IMR-90 (cell line): ENCODE results near the gene A4GALT.

Experiments used
- BHLHE40 ChIP-seq: fragments of 150-350 bp; IDR thresholded peaks from 2 replicates; pipeline ENCODE4 v1.6.1; 2016; ENCODE audit warnings: mild to moderate bottlenecking, low read depth, low read length
- CEBPB ChIP-seq: IDR thresholded peaks from 2 replicates; pipeline ENCODE4 v1.6.1; 2012; ENCODE audit warnings: low read depth, low read length, improper control_type of control experiment
- CTCF ChIP-seq: conservative IDR thresholded peaks from 2 replicates; pipeline ENCODE4 v1.5.1; 2012; ENCODE audit warnings: mild to moderate bottlenecking, low read depth, low read length, improper control_type of control experiment
- ELK1 ChIP-seq: fragments of 150-350 bp; IDR thresholded peaks from 2 replicates; pipeline ENCODE4 v1.6.1; 2016; ENCODE audit warnings: low read depth, mild to moderate bottlenecking, low read length, moderate library complexity, borderline replicate concordance
- MXI1 ChIP-seq: IDR thresholded peaks from 2 replicates; pipeline ENCODE4 v1.6.1; 2012; ENCODE audit warnings: low read depth, mild to moderate bottlenecking, low read length, moderate library complexity, borderline replicate concordance
- NFE2L2 ChIP-seq: fragments of 150-350 bp; IDR thresholded peaks from 2 replicates; pipeline ENCODE4 v1.6.1; 2016; ENCODE audit warnings: low read depth, mild to moderate bottlenecking, low read length
- POLR2A ChIP-seq: IDR thresholded peaks from 2 replicates; pipeline ENCODE4 v1.6.1; 2012; ENCODE audit warnings: mild to moderate bottlenecking, low read depth, low read length
- RAD21 ChIP-seq: IDR thresholded peaks from 2 replicates; pipeline ENCODE4 v1.6.1; 2012; ENCODE audit warnings: low read length, improper control_type of control experiment
- RCOR1 ChIP-seq: IDR thresholded peaks from 2 replicates; pipeline ENCODE4 v1.6.1; 2012; ENCODE audit warnings: mild to moderate bottlenecking, low read length, improper control_type of control experiment; ENCODE audit not compliant: insufficient replicate concordance
- RFX5 ChIP-seq: IDR thresholded peaks from 2 replicates; pipeline ENCODE4 v1.8.0; 2012; ENCODE audit warnings: low read depth, mild to moderate bottlenecking, low read length, moderate library complexity
- USF2 ChIP-seq: fragments of 150-350 bp; IDR thresholded peaks from 2 replicates; pipeline ENCODE4 v1.6.1; 2017; ENCODE audit warnings: mild to moderate bottlenecking, antibody characterized with exemption, low read length, low read depth

- no peak for TF ChIP-seq CTCF
- no peak for TF ChIP-seq POLR2A
- TF ChIP-seq RCOR1, result no peak
- no peak for TF ChIP-seq RFX5
- TF ChIP-seq RAD21, result no peak
- TF ChIP-seq USF2, result no peak
- TF ChIP-seq BHLHE40, result peak; percentile 72
- no peak for TF ChIP-seq NFE2L2
- TF ChIP-seq MXI1, result no peak
- TF ChIP-seq ELK1, result no peak
- peak; percentile 55 for TF ChIP-seq CEBPB
Observed at GRCh38 chr22:42758931-42759629, 38.4 kb upstream of the A4GALT start.
